Measurements from ENCODE around the gene TEN1. TPM values are rescaled to one million over a fixed set of nuclear protein-coding genes. Genes with fewer than 3 reads are reported as not detected.

Gene TEN1
- total RNA-seq, 1 experiment from 2014 or later = 15.3 TPM

GRCh38 chr17:76046064-76046463, 67.0 kb downstream of the TEN1 start:
- Mint-ChIP-seq H3K36me3 (ENCODE audit: insufficient read depth, unreplicated experiment) (peaks cover 83% of the 10 kb centered on the region), H3K9me3 (ENCODE audit: low read depth, unreplicated experiment) (no peaks in the 10 kb centered on the region), H3K4me1 (ENCODE audit: low read depth, unreplicated experiment) (peaks cover 30% of the 10 kb centered on the region), H3K4me3 (ENCODE audit: low read depth, unreplicated experiment) (no peak overlapping the region), H3K27me3 (ENCODE audit: unreplicated experiment) (no peaks in the 10 kb centered on the region), H3K27ac (ENCODE audit: unreplicated experiment) (no peak overlapping the region)
- no TSS peak for BruUV-seq (replicated peaks)
- intact Hi-C loops (cut with micrococcal nuclease; ENCODE audit: unreplicated experiment) = no loop called here
- TF ChIP-seq CTCF (IDR thresholded peaks at IDR 0.05; ENCODE audit: unreplicated experiment) = no peak
- CTCF ChIA-PET = no interaction called here
- no peak for DNase-seq

GRCh38 chr17:76048025-76048605, 69.1 kb downstream of the TEN1 start:
- peaks cover 44% of the 10 kb centered on the region for H3K4me1 Mint-ChIP-seq (ENCODE audit: low read depth, unreplicated experiment)
- intact Hi-C loops (cut with micrococcal nuclease; ENCODE audit: unreplicated experiment) = no loop called here
- no peaks in the 10 kb centered on the region for H3K27me3 Mint-ChIP-seq (ENCODE audit: unreplicated experiment)
- TF ChIP-seq CTCF (IDR thresholded peaks at IDR 0.05; ENCODE audit: unreplicated experiment) = no peak
- DNase-seq = no peak
- no TSS peak for BruUV-seq (replicated peaks)
- H3K36me3 Mint-ChIP-seq (ENCODE audit: insufficient read depth, unreplicated experiment) = peaks cover 86% of the 10 kb centered on the region
- no peak overlapping the region for H3K27ac Mint-ChIP-seq (ENCODE audit: unreplicated experiment)
- H3K4me3 Mint-ChIP-seq (ENCODE audit: low read depth, unreplicated experiment) = no peak overlapping the region
- CTCF ChIA-PET = no interaction called here
- no peaks in the 10 kb centered on the region for H3K9me3 Mint-ChIP-seq (ENCODE audit: low read depth, unreplicated experiment)

GRCh38 chr17:76048711-76049110, 69.7 kb downstream of the TEN1 start:
- no TSS peak for BruUV-seq (replicated peaks)
- Mint-ChIP-seq H3K4me1 (ENCODE audit: low read depth, unreplicated experiment) (peaks cover 50% of the 10 kb centered on the region), H3K27me3 (ENCODE audit: unreplicated experiment) (no peaks in the 10 kb centered on the region), H3K4me3 (ENCODE audit: low read depth, unreplicated experiment) (no peak overlapping the region), H3K36me3 (ENCODE audit: insufficient read depth, unreplicated experiment) (peaks cover 86% of the 10 kb centered on the region), H3K9me3 (ENCODE audit: low read depth, unreplicated experiment) (no peaks in the 10 kb centered on the region), H3K27ac (ENCODE audit: unreplicated experiment) (peak overlapping the region; percentile 3)
- no peak for TF ChIP-seq CTCF (IDR thresholded peaks at IDR 0.05; ENCODE audit: unreplicated experiment)
- CTCF ChIA-PET = no interaction called here
- DNase-seq = no peak
- intact Hi-C loops (cut with micrococcal nuclease; ENCODE audit: unreplicated experiment) = no loop called here

- peak overlapping the region; percentile 3 for H3K27ac Mint-ChIP-seq (ENCODE audit: unreplicated experiment)
- peaks cover 55% of the 10 kb centered on the region for H3K4me1 Mint-ChIP-seq (ENCODE audit: low read depth, unreplicated experiment)
- no peak for TF ChIP-seq CTCF (IDR thresholded peaks at IDR 0.05; ENCODE audit: unreplicated experiment)
- no TSS peak for BruUV-seq (replicated peaks)
- no peaks in the 10 kb centered on the region for H3K9me3 Mint-ChIP-seq (ENCODE audit: low read depth, unreplicated experiment)
- CTCF ChIA-PET = no interaction called here
- H3K36me3 Mint-ChIP-seq (ENCODE audit: insufficient read depth, unreplicated experiment) = peaks cover 86% of the 10 kb centered on the region
- no peak for DNase-seq
- H3K27me3 Mint-ChIP-seq (ENCODE audit: unreplicated experiment) = no peaks in the 10 kb centered on the region
- intact Hi-C loops (cut with micrococcal nuclease; ENCODE audit: unreplicated experiment) = no loop called here
- no peak overlapping the region for H3K4me3 Mint-ChIP-seq (ENCODE audit: low read depth, unreplicated experiment)
Measured at GRCh38 chr17:76049239-76049638, 70.2 kb downstream of the TEN1 start.
